ENCODE data around the gene ATP6V0E1.

GRCh38 chr5:172959824-172960799 lies 23.5 kb upstream of the ATP6V0E1 start:
- TF ChIP-seq TAF1 (IDR thresholded peaks at IDR 0.05; ENCODE audit: low read depth) (no peak), CTCF (IDR thresholded peaks at IDR 0.05; ENCODE audit: poor library complexity, severe bottlenecking) (no peak)
